Glutamatergic neuron (in vitro differentiated cells): ENCODE results near the gene TNFSF8. TPM values are rescaled to one million over a fixed set of nuclear protein-coding genes. Genes with fewer than 3 reads are reported as not detected.
A peak's percentile ranks its signal among the peaks of the same experiment; 100 is the strongest.

Experiments
- DNase-seq: peaks from one replicate; pipeline ENCODE4 v3.0.0; 2022
- H3K27ac Mint-ChIP-seq: one replicate; pipeline ENCODE4 v1.8.0; 2020; ENCODE audit warnings: mild to moderate bottlenecking, mixed read lengths, inconsistent platforms; ENCODE audit not compliant: unreplicated experiment
- H3K27me3 Mint-ChIP-seq: one replicate; pipeline ENCODE4 v1.8.0; 2020; ENCODE audit warnings: mild to moderate bottlenecking, moderate library complexity, mixed read lengths, inconsistent platforms; ENCODE audit not compliant: unreplicated experiment
- H3K36me3 Mint-ChIP-seq: one replicate; pipeline ENCODE4 v1.8.0; 2020; ENCODE audit warnings: mild to moderate bottlenecking, mixed read lengths, inconsistent platforms; ENCODE audit not compliant: unreplicated experiment
- H3K4me1 Mint-ChIP-seq: one replicate; pipeline ENCODE4 v1.8.0; 2020; ENCODE audit warnings: mild to moderate bottlenecking, low read depth, mixed read lengths, inconsistent platforms; ENCODE audit not compliant: unreplicated experiment
- H3K4me3 Mint-ChIP-seq: one replicate; pipeline ENCODE4 v1.8.0; 2020; ENCODE audit warnings: mild to moderate bottlenecking, mixed read lengths, inconsistent platforms; ENCODE audit not compliant: unreplicated experiment
- H3K9me3 Mint-ChIP-seq: one replicate; pipeline ENCODE4 v1.8.0; 2020; ENCODE audit warnings: mild to moderate bottlenecking, moderate library complexity, mixed read lengths, inconsistent platforms; ENCODE audit not compliant: unreplicated experiment
- CTCF ChIP-seq: fragments of 200-600 bp; sonication (generic); IDR thresholded peaks from one replicate; pipeline ENCODE4 v1.5.0; 2021; ENCODE audit not compliant: partially characterized antibody, unreplicated experiment
- total RNA-seq: library from RNA; stranded (reverse); fragmentation: NEBNext Ultra II Directional; extraction: Animal tissue kit (Norgen Biotek cat#: 25700); gene quantifications from one replicate; pipeline ENCODE4 v1.2.1, GENCODE V29; 2021; ENCODE audit not compliant: unreplicated experiment

Gene TNFSF8
- total RNA-seq, 1 donor from 2014 or later, result not detected

GRCh38 chr9:114909661-114910060, 20.7 kb downstream of the TNFSF8 start:
- Mint-ChIP-seq H3K4me1 (peaks cover 4% of the 10 kb centered on the region), H3K27ac (no peak overlapping the region), H3K27me3 (peaks cover 1% of the 10 kb centered on the region), H3K4me3 (no peak overlapping the region), H3K9me3 (no peaks in the 10 kb centered on the region), H3K36me3 (no peaks in the 10 kb centered on the region)
- TF ChIP-seq CTCF, result no peak
- DNase-seq, result no peak

GRCh38 chr9:114908805-114909448, 21.5 kb downstream of the TNFSF8 start:
- H3K36me3 Mint-ChIP-seq, result no peaks in the 10 kb centered on the region
- no peaks in the 10 kb centered on the region for H3K9me3 Mint-ChIP-seq
- H3K27ac Mint-ChIP-seq, result no peak overlapping the region
- no peak for TF ChIP-seq CTCF
- peaks cover 1% of the 10 kb centered on the region for H3K27me3 Mint-ChIP-seq
- peaks cover 4% of the 10 kb centered on the region for H3K4me1 Mint-ChIP-seq
- DNase-seq, result no peak
- H3K4me3 Mint-ChIP-seq, result no peak overlapping the region

GRCh38 chr9:114908104-114908622, 22.2 kb downstream of the TNFSF8 start:
- Mint-ChIP-seq H3K9me3 (no peaks in the 10 kb centered on the region), H3K36me3 (no peaks in the 10 kb centered on the region), H3K4me1 (peaks cover 4% of the 10 kb centered on the region), H3K4me3 (no peak overlapping the region), H3K27ac (no peak overlapping the region), H3K27me3 (peaks cover 1% of the 10 kb centered on the region)
- TF ChIP-seq CTCF, result no peak
- DNase-seq, result no peak

GRCh38 chr9:114906922-114907571, 23.3 kb downstream of the TNFSF8 start:
- Mint-ChIP-seq H3K27me3 (peaks cover 1% of the 10 kb centered on the region), H3K9me3 (no peaks in the 10 kb centered on the region), H3K4me1 (peaks cover 4% of the 10 kb centered on the region), H3K4me3 (no peak overlapping the region), H3K36me3 (no peaks in the 10 kb centered on the region), H3K27ac (no peak overlapping the region)
- DNase-seq, result peak; percentile 51
- TF ChIP-seq CTCF, result no peak
